GM12865 (cell line): ENCODE data around the gene THSD4.
A peak's percentile ranks its signal among the peaks of the same experiment; 100 is the strongest.
"Not testable (repeated sequence)": the region's sequence is repeated elsewhere in the genome, so short reads cannot be mapped to it uniquely, and the experiment has no call there.

Experiments
- DNase-seq: peaks from one replicate; pipeline ENCODE4 v3.0.0; 2010; ENCODE audit warnings: low read depth
- H3K4me3 ChIP-seq: 2 replicates; pipeline ENCODE4 v1.5.1; 2011; ENCODE audit warnings: mild to moderate bottlenecking, low read depth, low read length, control low read depth
- TF ChIP-seq, protein P1 (sequence below): IDR thresholded peaks from 2 replicates; pipeline ENCODE4 v1.5.1; 2011; ENCODE audit warnings: low read length, control low read depth, low read depth, inconsistent platforms; ENCODE audit not compliant: insufficient read depth; ENCODE audit errors: missing control alignments

Gene THSD4

DNA sequence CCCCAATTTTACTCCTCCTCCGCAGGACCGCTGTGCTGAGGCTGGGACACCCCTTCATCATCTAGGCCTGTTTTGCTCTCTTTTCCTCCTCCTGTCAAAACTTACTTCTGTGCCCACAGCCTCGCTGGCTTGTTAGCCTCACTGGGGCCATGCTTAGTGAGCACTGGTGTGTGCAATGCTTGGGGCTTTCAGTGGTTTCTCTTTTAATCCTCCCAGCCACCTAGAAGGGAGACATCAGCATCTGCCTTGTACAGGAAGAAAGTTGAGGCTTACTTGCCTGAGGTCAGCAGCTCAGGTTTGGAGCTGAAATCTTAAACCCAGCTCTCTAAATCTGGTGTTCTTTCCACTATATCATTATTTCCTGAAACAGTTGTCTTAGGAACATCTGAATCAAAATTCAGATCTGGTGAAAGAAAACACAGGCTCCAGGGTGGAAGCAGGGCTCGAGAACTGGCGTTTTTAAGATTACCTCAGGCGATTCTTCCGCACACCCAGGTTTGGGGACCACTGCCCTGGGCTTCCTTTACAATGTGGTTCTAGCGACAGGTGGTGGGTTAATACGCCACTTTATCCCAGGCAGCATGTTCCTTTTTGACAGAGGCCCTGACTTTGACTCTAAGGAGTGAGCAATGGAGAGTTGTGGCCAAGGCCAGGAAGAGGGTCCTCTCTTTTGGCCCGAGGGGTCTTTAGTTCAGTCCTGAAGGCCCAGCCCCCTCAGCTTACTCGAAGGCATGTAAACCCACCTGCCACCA is 3.8 kb downstream of the THSD4 start:
- DNase-seq: peak; percentile 64
- TF ChIP-seq, protein P1, sequence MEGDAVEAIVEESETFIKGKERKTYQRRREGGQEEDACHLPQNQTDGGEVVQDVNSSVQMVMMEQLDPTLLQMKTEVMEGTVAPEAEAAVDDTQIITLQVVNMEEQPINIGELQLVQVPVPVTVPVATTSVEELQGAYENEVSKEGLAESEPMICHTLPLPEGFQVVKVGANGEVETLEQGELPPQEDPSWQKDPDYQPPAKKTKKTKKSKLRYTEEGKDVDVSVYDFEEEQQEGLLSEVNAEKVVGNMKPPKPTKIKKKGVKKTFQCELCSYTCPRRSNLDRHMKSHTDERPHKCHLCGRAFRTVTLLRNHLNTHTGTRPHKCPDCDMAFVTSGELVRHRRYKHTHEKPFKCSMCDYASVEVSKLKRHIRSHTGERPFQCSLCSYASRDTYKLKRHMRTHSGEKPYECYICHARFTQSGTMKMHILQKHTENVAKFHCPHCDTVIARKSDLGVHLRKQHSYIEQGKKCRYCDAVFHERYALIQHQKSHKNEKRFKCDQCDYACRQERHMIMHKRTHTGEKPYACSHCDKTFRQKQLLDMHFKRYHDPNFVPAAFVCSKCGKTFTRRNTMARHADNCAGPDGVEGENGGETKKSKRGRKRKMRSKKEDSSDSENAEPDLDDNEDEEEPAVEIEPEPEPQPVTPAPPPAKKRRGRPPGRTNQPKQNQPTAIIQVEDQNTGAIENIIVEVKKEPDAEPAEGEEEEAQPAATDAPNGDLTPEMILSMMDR: no peak
- H3K4me3 ChIP-seq: no peak overlapping the region

DNA sequence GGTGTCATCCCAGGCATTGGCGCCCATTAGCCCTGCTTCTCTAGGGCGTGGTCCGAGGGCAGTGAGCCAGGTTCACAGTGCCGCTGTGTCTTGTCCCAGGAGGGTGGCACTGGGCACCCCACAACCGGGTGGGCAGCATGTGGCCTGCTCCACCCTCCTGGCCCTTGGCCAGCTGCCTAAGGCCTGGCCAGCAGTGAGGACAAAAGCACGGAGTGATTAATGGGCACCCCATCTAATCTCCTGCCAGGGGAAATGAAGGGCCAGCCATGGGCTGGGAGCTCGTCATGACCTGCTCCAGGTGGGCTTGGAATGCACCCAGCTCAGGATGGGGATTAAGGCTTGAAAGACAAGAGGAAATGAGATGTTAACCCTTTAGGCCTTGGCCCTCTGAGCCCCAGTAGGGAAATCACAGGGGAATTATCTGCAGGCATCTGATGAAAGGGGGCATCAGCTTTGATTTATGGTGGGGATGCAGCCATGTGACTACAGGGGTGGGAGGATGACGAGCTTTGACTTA is 5.2 kb downstream of the THSD4 start:
- no peak for DNase-seq
- TF ChIP-seq, protein P1: no peak
- no peak overlapping the region for H3K4me3 ChIP-seq

DNA sequence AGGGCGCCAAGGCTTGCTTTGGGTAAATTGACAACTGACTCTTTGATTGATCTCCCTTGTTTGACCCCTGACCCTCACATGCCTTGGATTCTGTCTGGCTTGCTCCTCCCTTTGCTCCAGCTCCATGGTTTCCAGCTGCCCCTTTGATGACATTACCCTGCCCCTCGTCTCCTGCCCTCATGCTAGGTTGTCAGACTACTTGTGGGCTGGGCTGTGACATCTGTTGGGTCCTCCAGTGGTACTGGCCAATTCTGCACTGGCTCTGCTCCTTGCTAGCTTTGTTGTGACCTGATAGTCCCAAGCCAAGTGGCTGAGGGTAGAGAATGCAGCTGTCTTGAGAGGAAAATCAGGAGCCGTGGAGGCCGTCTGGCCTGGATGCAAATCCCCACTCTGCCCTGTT is 6.2 kb downstream of the THSD4 start:
- no peak overlapping the region for H3K4me3 ChIP-seq

DNA sequence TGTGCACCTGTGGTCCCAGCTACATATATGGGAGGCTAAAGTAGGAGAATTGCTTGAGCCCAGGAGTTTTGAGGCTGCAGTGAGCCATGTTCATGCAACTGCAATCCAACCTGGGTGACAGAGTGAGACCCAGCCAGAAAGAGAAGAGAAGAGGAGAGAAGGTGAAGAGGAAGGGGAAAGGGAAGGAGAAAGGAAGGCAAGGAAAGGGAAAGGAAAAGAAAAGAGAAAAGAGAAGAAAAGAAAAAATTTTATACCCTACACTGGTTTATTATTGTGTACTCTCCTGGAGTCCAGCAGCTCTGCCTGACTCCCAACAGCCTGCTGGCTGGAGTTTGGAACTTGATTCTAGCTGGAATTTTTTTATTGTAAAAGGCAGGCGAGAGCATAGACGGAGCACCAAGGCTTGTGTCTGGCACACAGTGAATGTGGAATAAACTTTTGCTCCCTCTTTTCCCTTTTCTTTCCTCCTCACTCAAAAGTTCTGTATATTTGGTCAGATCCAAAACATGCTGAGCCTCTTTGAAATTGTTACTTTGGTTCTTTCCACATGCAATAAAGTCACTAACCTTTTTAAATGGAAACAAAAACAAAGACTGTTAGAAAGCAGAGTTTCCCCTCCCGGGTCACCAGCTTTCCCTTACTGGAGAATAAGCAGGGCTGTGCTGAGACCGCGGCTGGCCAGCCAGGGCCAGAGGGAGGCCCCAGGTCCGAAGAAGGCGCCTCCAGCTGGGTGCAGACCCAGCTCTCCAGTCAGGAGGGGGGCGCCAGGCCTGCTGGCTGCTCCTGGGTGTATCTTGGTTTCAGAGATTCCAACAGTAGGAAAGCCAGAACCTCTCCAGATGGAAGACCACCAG is 9.9 kb downstream of the THSD4 start:
- no peak for DNase-seq
- TF ChIP-seq, protein P1: no peak
- H3K4me3 ChIP-seq: no peak overlapping the region

More for the DNA sequence above, 6.2 kb downstream of the THSD4 start:
- DNase-seq: no peak
- TF ChIP-seq, protein P1: no peak

DNA sequence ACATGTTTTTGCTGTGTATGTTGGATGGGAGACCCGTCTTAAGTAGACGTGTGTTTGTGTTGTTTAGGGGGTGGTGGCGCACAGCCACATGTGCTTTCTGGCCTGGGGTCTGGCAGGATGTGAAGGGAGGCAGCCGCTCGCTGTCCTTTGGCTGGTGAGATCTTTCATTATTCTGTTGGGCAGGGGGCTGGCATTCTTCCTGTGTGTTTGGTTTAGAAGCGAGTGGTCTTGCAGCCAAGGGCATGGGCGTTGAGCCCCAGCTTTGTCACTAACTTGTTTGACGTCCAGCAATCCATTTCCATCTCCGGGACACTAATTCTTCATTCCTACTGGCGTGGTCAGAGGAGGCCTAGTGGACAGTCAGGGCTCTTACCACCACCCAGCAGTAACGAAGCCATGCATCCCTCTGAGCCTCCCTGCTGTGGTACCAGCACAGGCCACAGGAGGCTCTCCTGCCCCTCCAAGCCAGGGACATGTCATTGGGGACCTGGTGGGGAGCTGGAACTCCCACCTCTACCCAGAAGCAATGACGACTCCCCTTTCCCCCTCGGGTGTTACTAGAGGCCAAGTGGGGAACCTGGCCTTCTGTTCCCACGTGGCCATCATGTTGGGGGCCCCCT is 10.7 kb downstream of the THSD4 start:
- TF ChIP-seq, protein P1: peak; percentile 40
- H3K4me3 ChIP-seq: no peak overlapping the region
- DNase-seq: peak; percentile 35

DNA sequence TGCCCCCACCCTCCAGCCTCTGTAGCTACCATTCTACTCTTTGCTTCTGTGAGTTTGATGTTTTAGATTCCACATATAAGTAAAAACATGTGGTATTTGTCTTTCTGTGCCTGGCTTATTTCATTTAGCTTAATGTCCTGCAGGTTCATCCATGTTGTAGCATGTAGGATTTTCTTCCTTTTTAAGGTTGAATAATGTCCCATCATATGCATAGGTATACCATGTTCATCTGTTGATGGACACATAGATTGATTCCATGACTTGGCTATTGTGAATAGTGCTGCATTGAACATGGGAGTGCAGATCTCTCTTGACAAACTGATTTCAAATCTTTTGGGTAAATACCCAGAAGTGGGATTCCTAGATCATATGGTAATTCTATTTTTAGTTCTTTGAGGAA is 11.8 kb downstream of the THSD4 start:
- TF ChIP-seq, protein P1: no peak
- DNase-seq: no peak
- H3K4me3 ChIP-seq: no peak overlapping the region

DNA sequence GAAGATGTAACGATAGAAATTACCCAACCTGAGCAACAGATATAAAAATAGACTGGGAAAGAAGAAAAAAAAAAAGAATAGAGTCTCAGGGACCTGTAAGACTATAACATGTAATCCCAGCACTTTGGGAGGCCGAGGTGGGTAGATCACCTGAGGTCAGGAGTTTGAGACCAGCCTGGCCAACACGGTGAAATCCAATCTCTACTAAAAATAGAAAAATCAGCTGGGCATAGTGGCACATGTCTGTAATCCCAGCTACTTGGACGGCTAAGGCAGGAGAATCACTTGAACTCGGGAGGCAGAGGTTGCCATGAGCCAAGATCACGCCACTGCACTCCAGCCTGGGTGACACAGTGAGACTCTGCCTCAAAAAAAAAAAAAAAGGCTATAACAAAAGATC is 12.9 kb downstream of the THSD4 start:
- H3K4me3 ChIP-seq, DNase-seq: not testable (repeated sequence)
